Measurements from ENCODE around the gene SNTA1. TPM values are rescaled to one million over a fixed set of nuclear protein-coding genes. Genes with fewer than 3 reads are reported as not detected.

The SNTA1 gene
- total and polyA plus RNA-seq, 9 of the 15 experiments (the other 6 are each of a cell fraction or from before 2014, with no cell fraction given) = 1.2 to 40.8 (median 20.3) TPM

DNA sequence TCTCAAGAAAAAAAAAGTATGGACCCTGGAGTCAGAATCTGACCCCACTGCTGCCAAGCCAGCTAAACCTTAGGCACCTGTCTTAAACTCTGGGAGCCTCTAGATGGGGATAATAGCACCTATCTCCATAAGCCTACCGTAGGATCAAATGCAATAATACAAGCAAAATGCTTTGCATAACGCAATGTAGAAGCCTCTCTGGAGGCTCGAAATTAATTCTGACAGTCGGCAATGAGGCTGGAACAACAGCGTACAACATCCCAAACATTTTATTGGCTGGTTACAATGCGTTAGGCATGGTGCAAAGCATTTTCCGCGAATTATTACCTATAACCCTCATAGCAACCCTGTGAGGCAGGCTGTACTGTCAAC lies 42.8 kb downstream of the SNTA1 start (continued):
- TF ChIP-seq, protein P1, sequence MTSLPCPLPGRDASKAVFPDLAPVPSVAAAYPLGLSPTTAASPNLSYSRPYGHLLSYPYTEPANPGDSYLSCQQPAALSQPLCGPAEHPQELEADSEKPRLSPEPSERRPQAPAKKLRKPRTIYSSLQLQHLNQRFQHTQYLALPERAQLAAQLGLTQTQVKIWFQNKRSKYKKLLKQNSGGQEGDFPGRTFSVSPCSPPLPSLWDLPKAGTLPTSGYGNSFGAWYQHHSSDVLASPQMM (CRISPR knock-in tag; IDR thresholded peaks at IDR 0.05) = no peak

DNA sequence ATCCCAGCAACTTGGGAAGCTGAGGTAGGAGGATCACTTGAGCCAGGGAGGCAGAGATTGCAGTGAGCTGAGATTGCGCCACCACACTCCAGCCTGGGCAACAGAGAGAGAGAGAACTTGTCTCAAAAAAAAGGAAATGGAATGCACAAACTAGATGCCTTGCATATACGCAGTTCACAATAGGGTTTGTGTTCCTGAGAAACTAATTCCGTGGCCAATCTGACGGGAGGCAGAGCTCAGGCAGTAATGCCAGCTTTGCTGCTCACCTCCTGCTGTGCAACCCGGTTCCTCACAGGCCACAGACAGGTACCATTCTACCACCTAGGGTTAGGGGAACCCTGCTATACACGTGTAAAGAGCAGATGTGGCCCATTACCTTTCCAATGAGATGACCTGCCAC lies 43.6 kb downstream of the SNTA1 start:
- intact Hi-C loops (cut with micrococcal nuclease) = loop anchor here (5.0 kb wide), 2 partner anchors 42 to 252 kb away; partner anchors contain the start of gene SNTA1
- peaks cover 18% of the 10 kb centered on the region; the same call in 1 of the 2 replicates for H4K20me1 ChIP-seq (replicated peaks; ENCODE audit: control insufficient read depth, insufficient read depth, low read length)
- in situ Hi-C loops (cut with MboI) = no loop called here
- peaks cover 10 to 13% of the 10 kb centered on the region in 2 experiments for H3K4me1 ChIP-seq (replicated peaks in 1 of 2; ENCODE audit: control insufficient read depth in 2 of 2, insufficient read depth in 2 of 2, low read length in 2 of 2)
- no peak overlapping the region for H2AFZ ChIP-seq (ENCODE audit: low read depth, low read length)
- no peak overlapping the region for H3K27ac ChIP-seq (ENCODE audit: extremely low read depth, low read depth, low read length)
- 57% methylated on average over 6 of the region's 6 CpGs for WGBS (ENCODE audit: insufficient coverage, low coverage, missing lambda C conversion rate)
- H3K9me3 ChIP-seq (replicated peaks; ENCODE audit: control insufficient read depth, insufficient read depth, low read depth, low read length) = no peaks in the 10 kb centered on the region
- H3K9ac ChIP-seq (ENCODE audit: insufficient read depth in 1 of 2, low read depth in 2 of 2, low read length in 2 of 2) = peak overlapping the region; percentile 73 to 81; a peak in 3 of 4 replicates
- no TSS peak for BruUV-seq (replicated peaks)
- peak overlapping the region; percentile 88 for H3K4me3 ChIP-seq
- no peaks in the 10 kb centered on the region for H3K9me1 ChIP-seq (ENCODE audit: control insufficient read depth, insufficient read depth, low read length)
- peaks cover 70% of the 10 kb centered on the region for H3K79me2 ChIP-seq (ENCODE audit: control insufficient read depth, insufficient read depth, low read length)
- peaks cover 43% of the 10 kb centered on the region for H3K36me3 ChIP-seq (ENCODE audit: control insufficient read depth, insufficient read depth, low read length)
- FAIRE-seq = no peak
- CTCF ChIA-PET (ENCODE audit: low intra/inter-chr PET ratio) = no interaction called here
- peak overlapping the region; percentile 93 for H3K4me2 ChIP-seq (ENCODE audit: insufficient read depth, low read length)
- TF ChIP-seq CEBPB (tag; IDR thresholded peaks at IDR 0.05) = peak; percentile 32; the same call in 1 of the 2 replicates
- TF ChIP-seq, protein P2, sequence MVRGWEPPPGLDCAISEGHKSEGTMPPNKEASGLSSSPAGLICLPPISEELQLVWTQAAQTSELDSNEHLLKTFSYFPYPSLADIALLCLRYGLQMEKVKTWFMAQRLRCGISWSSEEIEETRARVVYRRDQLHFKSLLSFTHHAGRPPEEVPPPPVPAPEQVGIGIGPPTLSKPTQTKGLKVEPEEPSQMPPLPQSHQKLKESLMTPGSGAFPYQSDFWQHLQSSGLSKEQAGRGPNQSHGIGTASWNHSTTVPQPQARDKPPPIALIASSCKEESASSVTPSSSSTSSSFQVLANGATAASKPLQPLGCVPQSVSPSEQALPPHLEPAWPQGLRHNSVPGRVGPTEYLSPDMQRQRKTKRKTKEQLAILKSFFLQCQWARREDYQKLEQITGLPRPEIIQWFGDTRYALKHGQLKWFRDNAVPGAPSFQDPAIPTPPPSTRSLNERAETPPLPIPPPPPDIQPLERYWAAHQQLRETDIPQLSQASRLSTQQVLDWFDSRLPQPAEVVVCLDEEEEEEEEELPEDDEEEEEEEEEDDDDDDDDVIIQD (CRISPR knock-in tag; IDR thresholded peaks at IDR 0.05) = no peak
- H3K27me3 ChIP-seq (ENCODE audit: control insufficient read depth in 2 of 2, insufficient read depth in 2 of 2, low read length in 2 of 2) = no peaks in the 10 kb centered on the region
- POLR2A ChIA-PET = interaction anchor here (1.5 to 2.0 kb wide), 2 partner anchors 8 to 15 kb away, joined by 3 to 7 read pairs; no protein-coding TSS in a partner anchor
- no peak for ATAC-seq
- DNase-seq (ENCODE audit: extremely low read depth in 1 of 4, low spot score in 3 of 4) = no peak
